Retinal pigment epithelial cell (primary cell): ENCODE results near the gene QKI.

Source experiments
- DNase-seq: peaks from one replicate; pipeline ENCODE4 v3.0.0-alpha.2; 2010; ENCODE audit warnings: low read depth
- H3K4me3 ChIP-seq: 2 replicates; pipeline ENCODE4 v1.5.1; 2011; ENCODE audit warnings: mild to moderate bottlenecking, low read length, control low read depth, moderate library complexity
- CTCF ChIP-seq: conservative IDR thresholded peaks from 2 replicates; pipeline ENCODE4 v1.5.1; 2011; ENCODE audit warnings: low read depth, low read length, control low read depth, inconsistent platforms

The QKI gene

GRCh38 chr6:163545370-163545769, 130.9 kb downstream of the QKI start:
- H3K4me3 ChIP-seq, result no peak overlapping the region
- no peak for TF ChIP-seq CTCF
- no peak for DNase-seq

GRCh38 chr6:163547287-163547686, 132.8 kb downstream of the QKI start:
- TF ChIP-seq CTCF, result no peak
- H3K4me3 ChIP-seq, result no peak overlapping the region
- DNase-seq, result no peak

GRCh38 chr6:163548624-163549023, 134.1 kb downstream of the QKI start:
- DNase-seq, result no peak
- H3K4me3 ChIP-seq, result no peak overlapping the region
- TF ChIP-seq CTCF, result no peak

- no peak overlapping the region for H3K4me3 ChIP-seq
- DNase-seq, result no peak
- TF ChIP-seq CTCF, result no peak
Observed at GRCh38 chr6:163554032-163554431, 139.5 kb downstream of the QKI start.

GRCh38 chr6:163554663-163555062, 140.1 kb downstream of the QKI start:
- TF ChIP-seq CTCF, result peak; percentile 71
- no peak for DNase-seq
- no peak overlapping the region for H3K4me3 ChIP-seq

GRCh38 chr6:163559661-163560060, 145.1 kb downstream of the QKI start:
- DNase-seq, result no peak
- no peak overlapping the region for H3K4me3 ChIP-seq
- TF ChIP-seq CTCF, result no peak

- DNase-seq, result no peak
- TF ChIP-seq CTCF, result no peak
- H3K4me3 ChIP-seq, result no peak overlapping the region
Observed at GRCh38 chr6:163563318-163563717, 148.8 kb downstream of the QKI start.
